Stimulated activated CD8-positive, alpha-beta memory T cell treated with anti-CD3 and anti-CD28 coated beads, Interleukin-2, amount 100 ng/mL, for 48 hours (primary cell): ENCODE results near the gene NAMPT.
"Not testable (repeated sequence)": the region's sequence is repeated elsewhere in the genome, so short reads cannot be mapped to it uniquely, and the experiment has no call there.

Source experiments
- DNase-seq, 2 donors: peaks; one replicate each; pipeline ENCODE4 v3.0.0-alpha.2; 2020; ENCODE audit warnings: low read depth in 2 of 2

Gene NAMPT

GRCh38 chr7:106231856-106232490 is 52.8 kb downstream of the NAMPT start:
- DNase-seq: no peak

GRCh38 chr7:106225856-106226255 is 58.9 kb downstream of the NAMPT start:
- no peak for DNase-seq

GRCh38 chr7:106224797-106225196 is 60.0 kb downstream of the NAMPT start:
- DNase-seq: no peak

- no peak for DNase-seq
These were observed 61.6 kb downstream of the NAMPT start for GRCh38 chr7:106223156-106223555.

- no peak for DNase-seq
These were observed 62.2 kb downstream of the NAMPT start for GRCh38 chr7:106222545-106222944.

GRCh38 chr7:106220307-106220706 is 64.5 kb downstream of the NAMPT start:
- DNase-seq: no peak

GRCh38 chr7:106219170-106219569 is 65.6 kb downstream of the NAMPT start:
- DNase-seq: no peak

- no peak for DNase-seq
These were observed 66.2 kb downstream of the NAMPT start for GRCh38 chr7:106218546-106218945.

- DNase-seq: no peak
These were observed 67.8 kb downstream of the NAMPT start for GRCh38 chr7:106216923-106217542.

GRCh38 chr7:106216517-106216922 is 68.3 kb downstream of the NAMPT start:
- DNase-seq: no peak

- DNase-seq: no peak
These were observed 68.8 kb downstream of the NAMPT start for GRCh38 chr7:106215868-106216516.

GRCh38 chr7:106208944-106209343 is 75.8 kb downstream of the NAMPT start:
- not testable (repeated sequence) for DNase-seq

GRCh38 chr7:106206826-106207541 is 77.8 kb downstream of the NAMPT start:
- DNase-seq: no peak

- no peak for DNase-seq
These were observed 79.1 kb downstream of the NAMPT start for GRCh38 chr7:106205621-106206222.

- DNase-seq: no peak
These were observed 81.3 kb downstream of the NAMPT start for GRCh38 chr7:106203473-106203872.

- DNase-seq: no peak
These were observed 83.6 kb downstream of the NAMPT start for GRCh38 chr7:106201164-106201563.

GRCh38 chr7:106199813-106200364 is 84.9 kb downstream of the NAMPT start:
- DNase-seq: no peak

GRCh38 chr7:106199024-106199423 is 85.8 kb downstream of the NAMPT start:
- no peak for DNase-seq
